DMS53 (cell line): ENCODE data around the gene TRIM17.
A peak's percentile ranks its signal among the peaks of the same experiment; 100 is the strongest.

Source experiments
- DNase-seq: peaks from one replicate; lab custom pipeline; 2025; lab: John Stamatoyannopoulos, UW

The TRIM17 gene

GRCh38 chr1:228378873-228379460 lies 37.7 kb downstream of the TRIM17 start:
- DNase-seq: peak; percentile 74

DNA sequence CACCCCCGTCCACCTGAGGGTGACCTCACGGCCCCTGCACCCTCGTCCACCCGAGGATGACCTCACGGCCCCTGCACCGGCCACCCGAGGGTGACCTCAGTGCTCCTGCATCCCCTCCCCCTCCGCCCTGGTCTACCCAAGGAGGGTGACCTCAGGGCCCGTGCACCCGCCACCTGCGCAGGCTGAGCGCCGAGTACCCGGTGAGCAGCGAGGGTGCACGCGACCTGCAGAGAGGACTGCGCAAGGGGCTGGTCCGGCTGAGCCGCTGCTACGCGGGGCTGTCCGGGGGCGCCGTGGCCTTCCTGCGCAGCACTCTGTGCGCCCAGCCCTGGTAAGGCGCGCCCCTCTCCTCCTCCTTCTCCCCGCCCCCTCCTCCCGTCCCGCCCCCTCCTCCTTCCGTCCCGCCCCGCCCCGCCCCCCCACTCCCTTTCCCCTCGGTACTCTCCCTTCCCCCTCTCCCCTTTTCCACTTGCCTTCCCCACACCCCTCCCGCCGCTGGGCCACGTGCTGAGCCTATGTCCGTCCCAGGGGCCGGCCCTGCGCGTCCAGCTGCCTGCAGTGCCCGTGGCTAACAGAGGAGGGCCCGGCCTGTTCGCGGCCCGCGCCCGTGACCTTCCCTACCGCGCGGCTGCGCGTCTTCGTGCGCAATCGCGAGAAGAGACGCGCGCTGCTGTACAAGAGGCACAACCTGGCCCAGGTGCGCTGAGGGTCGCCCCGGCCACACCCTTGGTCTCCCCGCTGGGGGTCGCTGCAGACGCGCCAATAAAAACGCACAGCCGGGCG lies 38.4 kb downstream of the TRIM17 start:
- DNase-seq: peak; percentile 95

GRCh38 chr1:228377664-228378089 lies 39.0 kb downstream of the TRIM17 start:
- DNase-seq: no peak

DNA sequence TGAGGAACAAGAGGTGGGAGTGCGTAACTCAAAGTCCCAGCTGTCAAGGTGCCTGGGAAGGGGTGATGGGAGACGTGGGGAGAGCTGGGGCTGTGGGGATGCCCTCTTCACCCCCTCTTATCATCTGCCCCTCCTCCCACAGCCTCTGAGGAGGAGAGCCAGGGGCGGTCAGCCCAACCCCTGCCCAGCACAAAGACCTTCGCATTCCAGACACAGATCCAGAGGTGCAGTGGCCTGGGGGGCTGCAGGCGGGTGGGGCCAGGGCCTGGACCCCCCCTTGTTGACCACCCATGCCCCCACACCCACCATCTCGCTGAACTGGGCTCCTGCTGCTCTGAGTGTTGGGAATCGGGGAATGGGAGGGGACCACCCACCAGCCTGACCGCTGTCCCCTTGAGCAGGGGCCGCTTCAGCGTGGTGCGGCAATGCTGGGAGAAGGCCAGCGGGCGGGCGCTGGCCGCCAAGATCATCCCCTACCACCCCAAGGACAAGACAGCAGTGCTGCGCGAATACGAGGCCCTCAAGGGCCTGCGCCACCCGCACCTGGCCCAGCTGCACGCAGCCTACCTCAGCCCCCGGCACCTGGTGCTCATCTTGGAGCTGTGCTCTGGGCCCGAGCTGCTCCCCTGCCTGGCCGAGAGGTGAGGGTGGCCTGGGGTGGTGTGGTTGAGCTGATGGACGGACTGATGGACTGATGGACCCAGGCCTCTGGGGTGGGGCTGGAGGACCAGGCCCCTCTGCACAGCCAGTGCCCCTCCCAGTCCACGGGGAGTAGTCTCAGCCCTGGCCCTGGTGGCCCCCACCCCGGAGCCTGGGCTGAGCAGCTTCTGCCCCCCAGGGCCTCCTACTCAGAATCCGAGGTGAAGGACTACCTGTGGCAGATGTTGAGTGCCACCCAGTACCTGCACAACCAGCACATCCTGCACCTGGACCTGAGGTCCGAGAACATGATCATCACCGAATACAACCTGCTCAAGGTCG lies 39.7 kb downstream of the TRIM17 start:
- DNase-seq: no peak

DNA sequence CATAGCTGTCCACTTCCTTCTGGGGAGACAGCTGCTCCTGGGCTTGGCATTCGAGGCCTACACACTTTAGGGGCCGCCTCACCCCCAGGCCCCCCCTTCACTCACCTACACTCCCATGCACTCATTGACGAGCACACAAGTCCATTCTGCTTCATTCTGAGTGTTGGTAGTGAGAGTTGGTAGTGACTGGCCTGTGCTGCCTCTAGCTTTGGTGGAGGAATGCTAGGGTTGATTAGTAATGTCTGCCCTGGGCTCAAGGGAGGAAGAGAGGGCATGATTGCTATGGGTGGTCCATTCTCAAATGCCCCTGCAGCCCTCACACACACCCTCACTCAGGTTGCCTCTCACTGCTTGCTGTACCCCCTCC lies 40.4 kb downstream of the TRIM17 start:
- DNase-seq: peak; percentile 38

GRCh38 chr1:228375578-228376261 lies 40.9 kb downstream of the TRIM17 start:
- DNase-seq: no peak

DNA sequence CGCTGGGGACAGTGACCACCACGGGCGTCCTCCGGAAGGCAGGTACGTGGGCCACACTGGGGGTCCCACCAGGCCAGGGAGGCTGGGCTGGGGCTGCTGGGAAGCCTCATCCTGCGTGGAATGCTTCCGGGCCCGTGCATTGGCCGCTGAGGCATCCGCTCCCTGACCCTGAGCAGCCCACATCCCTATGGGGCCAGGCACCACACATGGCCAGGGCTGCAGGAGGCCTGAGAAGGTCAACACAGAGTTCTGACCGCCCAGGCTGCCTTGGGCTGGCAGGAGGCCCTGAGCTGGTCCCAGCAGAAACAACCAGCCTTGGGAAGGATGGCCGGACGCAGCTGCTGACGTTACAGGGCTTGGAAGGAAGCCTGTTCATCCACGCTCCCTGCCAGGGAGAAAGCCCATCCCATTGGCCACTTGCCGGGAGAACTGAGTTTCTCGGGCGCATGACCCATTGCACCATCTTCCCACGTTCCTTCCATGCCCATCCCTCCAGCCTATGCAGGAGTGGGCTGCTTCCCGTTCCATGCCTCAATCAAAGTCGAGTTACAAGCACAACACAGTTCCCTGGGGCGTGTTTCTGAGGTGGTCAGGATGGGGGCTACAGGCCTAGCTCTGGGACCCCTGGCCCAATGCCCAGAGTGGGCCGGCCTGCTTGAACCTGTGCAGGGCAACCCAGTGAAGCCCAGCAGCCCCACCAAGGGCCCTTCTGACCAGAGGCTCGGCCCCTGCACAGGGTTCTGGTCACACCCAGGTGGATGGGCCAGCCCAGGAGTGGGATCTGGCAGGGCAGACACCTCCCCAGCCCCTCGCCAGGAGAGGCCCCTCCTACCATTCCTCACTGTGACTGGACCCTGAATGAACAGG lies 41.7 kb downstream of the TRIM17 start:
- no peak for DNase-seq

GRCh38 chr1:228373681-228374571 lies 42.7 kb downstream of the TRIM17 start:
- DNase-seq: no peak

DNA sequence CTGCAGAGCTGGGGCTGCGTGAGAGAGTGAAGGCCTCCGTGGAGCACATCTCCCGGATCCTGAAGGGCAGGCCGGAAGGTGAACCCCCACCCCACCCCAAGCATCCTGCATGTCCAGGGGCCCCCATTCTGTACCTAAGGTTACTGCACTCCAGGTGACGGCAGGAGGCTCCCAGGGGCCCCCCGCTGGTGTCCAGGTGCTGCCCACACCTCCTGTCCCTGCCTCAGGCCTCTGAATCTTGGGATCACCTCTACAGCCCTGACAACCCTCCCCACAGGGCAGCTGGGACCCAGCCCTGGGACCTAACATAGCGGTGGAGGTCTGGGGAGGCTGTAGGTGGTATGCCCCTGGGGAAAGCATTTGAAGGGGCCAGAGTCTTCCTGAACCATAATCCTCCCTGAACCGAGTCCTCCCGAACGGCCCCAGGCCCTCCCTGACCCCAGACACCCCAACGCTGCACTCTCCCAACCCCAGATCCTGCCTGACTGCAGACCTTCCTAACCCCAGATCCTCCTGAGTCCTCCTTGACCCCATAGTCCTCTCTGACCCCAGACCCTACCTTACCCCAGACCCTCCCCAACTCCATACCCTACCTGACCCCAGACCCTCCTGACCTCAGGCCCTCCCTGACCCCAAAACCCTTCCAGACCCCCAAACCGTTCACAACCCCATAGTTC lies 43.5 kb downstream of the TRIM17 start:
- no peak for DNase-seq

- peak; percentile 83 for DNase-seq
Observed at GRCh38 chr1:228372183-228373003, 44.3 kb downstream of the TRIM17 start.

DNA sequence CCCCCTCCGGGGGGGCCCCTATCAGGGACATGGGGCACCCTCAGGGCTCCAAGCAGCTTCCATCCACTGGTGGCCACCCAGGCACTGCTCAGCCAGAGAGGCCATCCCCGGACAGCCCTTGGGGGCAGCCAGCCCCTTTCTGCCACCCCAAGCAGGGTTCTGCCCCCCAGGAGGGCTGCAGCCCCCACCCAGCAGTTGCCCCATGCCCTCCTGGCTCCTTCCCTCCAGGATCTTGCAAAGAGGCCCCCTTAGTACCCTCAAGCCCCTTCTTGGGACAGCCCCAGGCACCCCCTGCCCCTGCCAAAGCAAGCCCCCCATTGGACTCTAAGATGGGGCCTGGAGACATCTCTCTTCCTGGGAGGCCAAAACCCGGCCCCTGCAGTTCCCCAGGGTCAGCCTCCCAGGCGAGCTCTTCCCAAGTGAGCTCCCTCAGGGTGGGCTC lies 44.9 kb downstream of the TRIM17 start:
- DNase-seq: no peak

DNA sequence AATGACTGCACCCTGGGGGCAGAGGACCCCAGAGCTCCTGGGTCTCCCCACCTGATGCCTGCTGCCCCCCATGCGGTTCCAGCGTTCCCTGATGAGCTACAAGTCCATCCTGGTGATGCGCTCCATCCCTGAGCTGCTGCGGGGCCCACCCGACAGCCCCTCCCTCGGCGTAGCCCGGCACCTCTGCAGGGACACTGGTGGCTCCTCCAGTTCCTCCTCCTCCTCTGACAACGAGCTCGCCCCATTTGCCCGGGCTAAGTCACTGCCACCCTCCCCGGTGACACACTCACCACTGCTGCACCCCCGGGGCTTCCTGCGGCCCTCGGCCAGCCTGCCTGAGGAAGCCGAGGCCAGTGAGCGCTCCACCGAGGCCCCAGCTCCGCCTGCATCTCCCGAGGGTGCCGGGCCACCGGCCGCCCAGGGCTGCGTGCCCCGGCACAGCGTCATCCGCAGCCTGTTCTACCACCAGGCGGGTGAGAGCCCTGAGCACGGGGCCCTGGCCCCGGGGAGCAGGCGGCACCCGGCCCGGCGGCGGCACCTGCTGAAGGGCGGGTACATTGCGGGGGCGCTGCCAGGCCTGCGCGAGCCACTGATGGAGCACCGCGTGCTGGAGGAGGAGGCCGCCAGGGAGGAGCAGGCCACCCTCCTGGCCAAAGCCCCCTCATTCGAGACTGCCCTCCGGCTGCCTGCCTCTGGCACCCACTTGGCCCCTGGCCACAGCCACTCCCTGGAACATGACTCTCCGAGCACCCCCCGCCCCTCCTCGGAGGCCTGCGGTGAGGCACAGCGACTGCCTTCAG lies 45.5 kb downstream of the TRIM17 start:
- peak; percentile 86 for DNase-seq

GRCh38 chr1:228370439-228370940 lies 46.2 kb downstream of the TRIM17 start:
- DNase-seq: no peak

- DNase-seq: no peak
Observed at GRCh38 chr1:228369608-228370438, 46.8 kb downstream of the TRIM17 start.

DNA sequence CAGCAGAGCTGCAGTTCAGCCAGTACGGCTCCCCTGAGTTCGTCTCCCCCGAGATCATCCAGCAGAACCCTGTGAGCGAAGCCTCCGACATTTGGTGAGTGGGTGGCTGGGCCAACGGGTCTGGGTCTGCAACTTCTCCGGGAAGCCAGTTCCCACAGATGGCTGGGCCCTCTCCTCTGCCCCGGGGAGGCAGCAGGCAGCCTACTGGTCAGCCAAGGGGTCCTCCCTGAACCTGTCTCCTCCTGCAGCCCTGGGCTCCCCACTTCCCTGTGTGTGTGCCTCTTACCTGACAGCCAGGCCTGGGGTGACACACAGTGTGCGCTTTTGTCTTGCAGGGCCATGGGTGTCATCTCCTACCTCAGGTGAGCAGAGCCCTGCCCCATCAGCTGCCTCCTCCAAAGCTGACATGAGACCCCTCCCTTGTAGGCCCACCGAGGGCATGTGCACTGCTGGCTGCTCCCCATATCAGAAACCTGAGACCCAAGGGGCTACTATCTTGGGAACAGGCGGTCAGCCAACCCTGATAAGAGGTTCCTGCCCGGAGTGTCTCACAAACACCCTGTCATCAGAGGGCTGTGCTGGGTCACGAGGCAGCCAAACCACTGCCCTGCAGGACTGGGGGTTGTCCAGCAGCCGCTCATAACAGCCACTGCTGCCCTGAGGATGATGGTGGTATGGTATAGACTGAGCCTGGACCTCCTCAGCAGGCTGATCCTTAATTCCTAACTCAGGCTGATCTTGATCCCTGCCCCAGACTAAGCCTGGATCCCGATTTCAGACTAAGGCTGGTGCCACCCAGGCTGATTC lies 47.7 kb downstream of the TRIM17 start:
- DNase-seq: no peak
